GM10248 (cell line): ENCODE measurements around the gene PHACTR3.
A peak's percentile ranks its signal among the peaks of the same experiment; 100 is the strongest.

Source experiments
- CTCF ChIA-PET: fragments of 300-600 bp; sonication (Branson Sonifier 250); formaldehyde crosslinking; extraction: SDS; loops from one replicate; lab custom pipeline; 2021; ENCODE audit warnings: antibody characterized with exemption; lab: Yijun Ruan, JAX
- POLR2A ChIA-PET: fragments of 350-650 bp; sonication (Branson Sonifier 250); formaldehyde crosslinking; extraction: SDS; loops from one replicate; lab custom pipeline; 2020; ENCODE audit warnings: antibody characterized with exemption; lab: Yijun Ruan, JAX
- DNase-seq: peaks from one replicate; pipeline ENCODE4 v3.0.0; 2012; ENCODE audit errors: extremely low spot score
- TF ChIP-seq, protein P1 (sequence below): IDR thresholded peaks from 2 replicates; pipeline ENCODE4 v1.5.1; 2012; ENCODE audit warnings: mild to moderate bottlenecking, low read depth; ENCODE audit errors: extremely low read depth, missing control alignments, control extremely low read depth

Gene PHACTR3

DNA sequence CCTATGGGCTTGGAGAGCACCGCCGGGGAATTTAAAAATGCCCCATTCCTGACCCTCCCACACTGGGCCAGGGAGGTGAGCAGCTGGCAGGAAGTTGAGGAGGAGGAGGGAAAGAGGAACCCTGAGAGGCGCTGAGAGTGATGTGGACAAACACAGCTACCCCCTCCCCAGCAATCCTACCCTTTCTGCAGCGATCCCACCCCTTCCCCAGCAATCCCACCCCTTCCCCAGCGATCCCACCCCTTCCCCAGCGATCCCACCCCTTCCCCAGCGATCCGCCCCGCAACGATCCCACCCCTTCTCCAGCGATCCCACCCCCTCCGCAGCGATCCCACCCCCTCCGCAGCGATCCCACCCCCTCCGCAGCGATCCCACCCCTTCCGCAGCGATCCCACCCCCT, 217.4 kb downstream of the PHACTR3 start:
- ChIA-PET POLR2A (no interaction called here), CTCF (no interaction called here)
- peak; percentile 13 for DNase-seq
- TF ChIP-seq, protein P1, sequence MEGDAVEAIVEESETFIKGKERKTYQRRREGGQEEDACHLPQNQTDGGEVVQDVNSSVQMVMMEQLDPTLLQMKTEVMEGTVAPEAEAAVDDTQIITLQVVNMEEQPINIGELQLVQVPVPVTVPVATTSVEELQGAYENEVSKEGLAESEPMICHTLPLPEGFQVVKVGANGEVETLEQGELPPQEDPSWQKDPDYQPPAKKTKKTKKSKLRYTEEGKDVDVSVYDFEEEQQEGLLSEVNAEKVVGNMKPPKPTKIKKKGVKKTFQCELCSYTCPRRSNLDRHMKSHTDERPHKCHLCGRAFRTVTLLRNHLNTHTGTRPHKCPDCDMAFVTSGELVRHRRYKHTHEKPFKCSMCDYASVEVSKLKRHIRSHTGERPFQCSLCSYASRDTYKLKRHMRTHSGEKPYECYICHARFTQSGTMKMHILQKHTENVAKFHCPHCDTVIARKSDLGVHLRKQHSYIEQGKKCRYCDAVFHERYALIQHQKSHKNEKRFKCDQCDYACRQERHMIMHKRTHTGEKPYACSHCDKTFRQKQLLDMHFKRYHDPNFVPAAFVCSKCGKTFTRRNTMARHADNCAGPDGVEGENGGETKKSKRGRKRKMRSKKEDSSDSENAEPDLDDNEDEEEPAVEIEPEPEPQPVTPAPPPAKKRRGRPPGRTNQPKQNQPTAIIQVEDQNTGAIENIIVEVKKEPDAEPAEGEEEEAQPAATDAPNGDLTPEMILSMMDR, result no peak

DNA sequence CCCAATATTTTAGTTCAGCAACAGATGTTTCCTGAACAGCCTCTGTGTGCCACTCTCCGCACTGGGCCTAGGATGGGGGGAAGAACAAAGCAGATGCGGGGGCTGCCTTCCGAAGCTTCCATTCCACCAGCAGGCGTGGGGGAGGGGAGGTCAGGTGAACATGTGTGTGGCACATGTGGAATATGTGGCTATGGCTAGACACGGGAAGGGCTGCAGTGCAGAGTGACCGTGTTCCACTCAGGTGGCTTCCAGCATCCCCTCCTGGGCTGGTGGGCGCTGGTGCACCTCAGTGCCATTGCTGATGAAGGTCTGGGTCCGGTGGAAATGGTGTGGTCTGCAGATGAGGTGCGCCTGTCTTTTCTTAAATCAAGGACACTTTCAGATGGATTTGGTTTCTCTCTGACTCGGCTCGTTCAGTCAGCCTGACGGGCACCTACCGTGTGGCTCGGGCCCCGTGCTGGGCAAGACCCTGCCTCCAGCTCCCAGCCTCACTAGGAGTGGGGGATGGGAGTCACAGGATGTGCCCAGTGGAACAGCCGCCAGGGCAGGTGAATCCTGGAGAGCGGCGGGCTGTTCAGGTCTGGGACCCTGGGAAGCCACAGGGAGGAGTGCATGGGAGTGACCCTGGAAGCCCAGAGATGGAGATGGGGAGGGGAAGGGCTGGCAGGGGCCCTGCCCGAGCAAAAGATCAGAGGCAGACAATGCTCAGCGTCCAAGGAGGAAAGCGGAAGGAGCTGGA, 218.1 kb downstream of the PHACTR3 start:
- TF ChIP-seq, protein P1, result no peak
- DNase-seq, result no peak
- CTCF ChIA-PET, result no interaction called here
- POLR2A ChIA-PET, result no interaction called here

DNA sequence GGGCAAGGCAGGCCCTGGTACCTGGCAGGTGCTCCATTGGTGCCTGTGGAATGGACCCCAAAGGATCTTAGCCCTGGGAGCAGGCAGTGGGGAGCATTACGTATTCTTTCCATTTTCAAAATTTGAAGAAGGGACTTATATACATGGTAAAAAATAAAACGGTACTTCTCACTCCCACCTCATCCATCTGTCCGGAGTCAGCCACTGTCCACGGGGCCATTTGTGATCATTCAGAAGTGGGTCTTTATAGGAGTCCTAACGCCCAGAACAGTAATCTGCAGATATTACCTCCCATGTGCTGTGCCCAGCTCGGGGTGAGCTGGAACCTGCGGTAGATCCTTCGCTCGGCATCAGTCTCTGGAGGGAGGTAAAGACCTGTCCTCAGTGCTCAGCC, 218.7 kb downstream of the PHACTR3 start:
- CTCF ChIA-PET, result no interaction called here
- POLR2A ChIA-PET, result no interaction called here
- no peak for DNase-seq
- TF ChIP-seq, protein P1, result no peak

DNA sequence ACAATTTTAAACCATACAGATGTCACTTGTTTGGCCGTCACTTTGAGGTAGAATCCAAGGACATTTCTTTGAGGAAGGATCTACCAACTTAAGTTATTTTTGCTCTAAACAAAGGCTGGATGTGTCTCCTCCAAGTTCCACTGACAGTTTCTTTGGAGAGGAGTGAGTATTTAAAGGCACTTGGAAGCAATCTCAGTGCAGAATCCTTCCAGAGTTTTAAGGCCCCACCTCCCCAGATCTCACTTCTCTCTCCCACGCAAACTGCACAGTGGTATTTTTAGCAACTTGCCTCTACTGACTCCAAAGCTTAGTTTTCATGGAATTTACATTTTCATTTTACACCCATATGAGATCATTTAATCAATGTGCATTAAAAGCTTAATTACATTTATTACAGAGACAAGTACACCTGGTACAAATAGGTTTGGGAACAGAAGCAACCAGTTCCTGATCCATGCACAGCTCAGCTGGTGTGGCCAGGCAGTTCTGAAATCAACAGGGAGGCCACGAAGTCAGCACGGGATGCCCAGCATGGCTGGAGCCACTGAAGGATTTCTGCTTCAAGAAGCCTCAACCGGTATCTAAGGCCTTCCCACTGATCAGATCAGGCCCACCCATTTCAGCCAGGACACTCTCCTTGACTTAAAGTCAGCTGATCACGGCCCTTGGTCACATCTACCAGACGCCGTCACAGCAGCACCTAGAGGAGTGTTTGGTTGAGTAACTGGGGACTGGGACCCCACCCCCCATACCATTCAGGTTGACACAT, 219.3 kb downstream of the PHACTR3 start:
- no peak for DNase-seq
- CTCF ChIA-PET, result interaction anchor here (1.7 kb wide), 1 partner anchor 26 kb away, joined by 7 read pairs; no protein-coding TSS in a partner anchor
- POLR2A ChIA-PET, result no interaction called here
- TF ChIP-seq, protein P1, result no peak

DNA sequence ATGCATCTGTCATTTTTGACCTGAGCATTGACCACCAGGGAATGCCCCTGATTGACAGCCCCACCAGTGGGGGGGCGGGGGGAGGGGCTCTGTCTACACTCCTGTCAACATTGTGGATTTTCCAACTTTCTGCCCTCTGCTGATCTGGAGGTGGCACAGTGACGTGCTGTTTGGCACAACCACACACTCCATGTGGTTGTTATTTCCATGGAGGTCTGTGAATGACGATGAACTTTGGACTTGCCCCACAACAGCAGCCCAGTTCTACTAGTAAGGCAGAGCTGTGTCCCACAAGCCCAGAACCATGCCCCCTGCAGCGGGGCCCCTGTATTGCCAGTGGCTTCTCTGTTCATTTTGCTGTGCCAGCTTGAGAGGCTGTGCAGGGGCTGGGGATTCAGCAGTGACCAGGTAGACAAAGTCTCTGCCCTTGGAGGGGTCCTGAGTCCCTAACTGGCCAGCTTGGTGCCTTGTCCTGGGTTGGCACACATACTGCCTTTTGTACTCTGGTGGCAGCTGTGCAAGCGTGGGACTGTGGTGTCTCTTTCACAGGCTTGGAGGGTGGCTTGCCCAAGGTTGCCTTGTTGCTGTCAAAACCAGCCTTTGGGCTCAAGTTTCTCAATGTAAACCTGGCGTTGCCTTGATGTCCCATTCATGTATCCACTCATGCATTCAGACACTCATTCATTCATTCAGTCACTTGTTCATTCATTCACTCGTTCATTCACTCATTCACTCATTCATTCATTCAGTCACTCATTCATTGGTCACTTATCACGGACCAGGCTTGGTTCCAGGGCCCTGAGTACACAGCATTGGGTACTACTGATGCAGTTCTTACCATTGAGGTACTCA, 220.6 kb downstream of the PHACTR3 start:
- ChIA-PET POLR2A (no interaction called here), CTCF (interaction anchor here (1.3 to 1.7 kb wide), 2 partner anchors 9 to 25 kb away, joined by 3 to 7 read pairs; no protein-coding TSS in a partner anchor)
- no peak for DNase-seq
- TF ChIP-seq, protein P1, result no peak

DNA sequence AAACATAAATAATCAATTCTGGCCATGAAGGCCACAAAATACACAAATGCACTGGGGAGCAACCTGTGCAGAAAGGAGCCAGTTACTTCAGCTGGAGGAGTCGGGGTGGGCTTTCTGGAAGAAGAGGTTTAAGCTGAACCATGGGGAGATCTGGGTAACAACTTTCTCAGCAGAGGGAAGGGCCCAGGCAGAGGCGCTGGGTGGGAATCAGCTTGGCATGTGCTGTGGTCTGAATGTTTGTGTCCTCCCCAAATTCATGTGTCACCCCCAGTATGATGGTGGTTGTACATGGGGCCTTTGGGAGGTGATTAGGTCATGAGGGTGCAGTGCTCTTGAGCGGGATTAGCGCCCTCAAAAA, 221.2 kb downstream of the PHACTR3 start:
- TF ChIP-seq, protein P1, result no peak
- DNase-seq, result no peak
- ChIA-PET CTCF (interaction anchor here (1.1 to 1.3 kb wide), 2 partner anchors 9 to 25 kb away, joined by 3 to 4 read pairs; no protein-coding TSS in a partner anchor), POLR2A (no interaction called here)
